CD14-positive monocyte (primary cell): ENCODE results near the gene CBLB. TPM values are rescaled to one million over a fixed set of nuclear protein-coding genes. Genes with fewer than 3 reads are reported as not detected.

Experiments used
- DNase-seq, 3 donors: peaks; one replicate each; pipeline ENCODE4 v3.0.0-alpha.2; 2011 to 2022
- H2AFZ ChIP-seq: 2 replicates; pipeline ENCODE4 v1.6.0; 2012; ENCODE audit warnings: mild to moderate bottlenecking, low read depth, low read length, inconsistent platforms; ENCODE audit not compliant: insufficient read depth, poor library complexity, severe bottlenecking
- H3K27ac ChIP-seq, 2 donors: 1 replicate in 1 of 2; 2 replicates in 1 of 2; pipeline ENCODE4 v1.5.1; 2012 to 2013; ENCODE audit warnings: low read length in 2 of 2, control low read depth in 1 of 2, inconsistent platforms in 1 of 2, low read depth in 1 of 2, mild to moderate bottlenecking in 1 of 2
- H3K27me3 ChIP-seq, 2 donors: one replicate each; pipeline versions ENCODE4 v1.6.0 to v1.6.1; 2011 to 2013; ENCODE audit warnings: low read length in 2 of 2; ENCODE audit not compliant: control insufficient read depth in 2 of 2, insufficient read depth in 2 of 2
- H3K36me3 ChIP-seq, 2 donors: replicated peaks in 1 of 2; 1 replicate in 1 of 2; 2 replicates in 1 of 2; pipeline versions ENCODE4 v1.5.1 to v1.6.1; 2012 to 2013; ENCODE audit warnings: low read length in 2 of 2, control low read depth in 1 of 2, inconsistent platforms in 1 of 2, mild to moderate bottlenecking in 1 of 2; ENCODE audit not compliant: insufficient read depth in 2 of 2, control insufficient read depth in 1 of 2
- H3K4me1 ChIP-seq, 2 donors: 1 replicate in 1 of 2; 2 replicates in 1 of 2; pipeline versions ENCODE4 v1.5.1 to v1.6.1; 2012 to 2013; ENCODE audit warnings: low read length in 2 of 2, control low read depth in 1 of 2, inconsistent platforms in 1 of 2, mild to moderate bottlenecking in 1 of 2, moderate library complexity in 1 of 2; ENCODE audit not compliant: insufficient read depth in 2 of 2, control insufficient read depth in 1 of 2
- H3K4me2 ChIP-seq: replicated peaks from 2 replicates; pipeline ENCODE3; 2012; ENCODE audit warnings: low read length, moderate library complexity, mild to moderate bottlenecking; ENCODE audit not compliant: poor library complexity, severe bottlenecking; ENCODE audit errors: extremely low read depth
- H3K4me3 ChIP-seq, 3 experiments: fragments of 200-600 bp in 1 of 3; sonication (generic) in 1 of 3; replicated peaks in 1 of 3; 1 replicate in 2 of 3; 2 replicates in 1 of 3; pipeline ENCODE4 v1.5.1; 2011 to 2013; ENCODE audit warnings: low read length in 3 of 3, mild to moderate bottlenecking in 3 of 3, control low read depth in 2 of 3, low read depth in 2 of 3, inconsistent platforms in 1 of 3, moderate library complexity in 1 of 3
- H3K79me2 ChIP-seq: 2 replicates; pipeline ENCODE4 v1.6.0; 2012; ENCODE audit warnings: mild to moderate bottlenecking, control low read depth, inconsistent platforms, low read length, moderate library complexity; ENCODE audit not compliant: insufficient read depth
- H3K9ac ChIP-seq: 2 replicates; pipeline ENCODE4 v1.6.0; 2017; ENCODE audit warnings: low read length, mild to moderate bottlenecking; ENCODE audit not compliant: insufficient read depth, poor library complexity, severe bottlenecking
- H3K9me3 ChIP-seq, 2 donors: replicated peaks in 1 of 2; 1 replicate in 1 of 2; 2 replicates in 1 of 2; pipeline versions ENCODE4 v1.5.1 to v1.6.1; 2012 to 2013; ENCODE audit warnings: low read length in 2 of 2, control low read depth in 1 of 2; ENCODE audit not compliant: control insufficient read depth in 1 of 2, insufficient read depth in 1 of 2
- H4K20me1 ChIP-seq: 2 replicates; pipeline ENCODE4 v1.6.0; 2012; ENCODE audit warnings: mild to moderate bottlenecking, low read length, control low read depth, moderate library complexity; ENCODE audit not compliant: insufficient read depth
- H3K27ac Mint-ChIP-seq, 7 donors: one replicate each; pipeline ENCODE4 v1.8.0; 2020; ENCODE audit warnings: mild to moderate bottlenecking in 7 of 7, mixed read lengths in 7 of 7, moderate library complexity in 6 of 7, inconsistent platforms in 2 of 7
- H3K27me3 Mint-ChIP-seq, 3 donors: one replicate each; pipeline ENCODE4 v1.8.0; 2021 to 2022; ENCODE audit warnings: low read depth in 3 of 3, mild to moderate bottlenecking in 3 of 3, mixed read lengths in 3 of 3, moderate library complexity in 3 of 3, inconsistent platforms in 1 of 3
- H3K36me3 Mint-ChIP-seq, 2 donors: one replicate each; pipeline ENCODE4 v1.8.0; 2020; ENCODE audit warnings: mixed read lengths in 2 of 2, inconsistent platforms in 1 of 2, mild to moderate bottlenecking in 1 of 2
- H3K4me1 Mint-ChIP-seq: one replicate; pipeline ENCODE4 v1.8.0; 2020; ENCODE audit warnings: mild to moderate bottlenecking, mixed read lengths
- H3K4me3 Mint-ChIP-seq, 2 donors: one replicate each; pipeline ENCODE4 v1.8.0; 2020; ENCODE audit warnings: mild to moderate bottlenecking in 2 of 2, mixed read lengths in 2 of 2, moderate library complexity in 1 of 2
- H3K9me3 Mint-ChIP-seq, 7 donors: one replicate each; pipeline ENCODE4 v1.8.0; 2020 to 2022; ENCODE audit warnings: mixed read lengths in 7 of 7, mild to moderate bottlenecking in 6 of 7, moderate library complexity in 6 of 7, inconsistent platforms in 2 of 7
- WGBS: methylation state at CpG from one replicate; pipeline ENCODE4 v1.1.5; 2013; ENCODE audit warnings: missing lambda C conversion rate; ENCODE audit not compliant: insufficient coverage; 5-methylcytosine and 5-hydroxymethylcytosine counted together
- intact Hi-C, 2 donors: fragments of 100-400 bp; cut with micrococcal nuclease; formaldehyde crosslinking; loops; one replicate each; pipeline versions ENCODE4 v1.15.0 to v1.15.1; 2023
- polyA plus RNA-seq, 3 donors: library from polyadenylated mRNA; depleted of rRNA in 1 of 3; unstranded in 2 of 3; stranded (reverse) in 1 of 3; fragments of 300-500 nt in 2 of 3; fragments of >200 nt in 1 of 3; fragmentation: Illumina TruSeq in 2 of 3; gene quantifications; 1 replicate in 2 of 3; 2 replicates in 1 of 3; pipeline ENCODE4 v1.2.3, GENCODE V29; 2012 to 2021
- TF ChIP-seq, protein P1 (sequence below): fragments of 200-600 bp; IDR thresholded peaks from one replicate; pipeline ENCODE4 v1.8.0; 2022; ENCODE audit warnings: antibody characterized with exemption, mild to moderate bottlenecking

CBLB gene
- polyA plus RNA-seq, 3 donors, result 1.6 to 8.1 (median 3.6) TPM

DNA sequence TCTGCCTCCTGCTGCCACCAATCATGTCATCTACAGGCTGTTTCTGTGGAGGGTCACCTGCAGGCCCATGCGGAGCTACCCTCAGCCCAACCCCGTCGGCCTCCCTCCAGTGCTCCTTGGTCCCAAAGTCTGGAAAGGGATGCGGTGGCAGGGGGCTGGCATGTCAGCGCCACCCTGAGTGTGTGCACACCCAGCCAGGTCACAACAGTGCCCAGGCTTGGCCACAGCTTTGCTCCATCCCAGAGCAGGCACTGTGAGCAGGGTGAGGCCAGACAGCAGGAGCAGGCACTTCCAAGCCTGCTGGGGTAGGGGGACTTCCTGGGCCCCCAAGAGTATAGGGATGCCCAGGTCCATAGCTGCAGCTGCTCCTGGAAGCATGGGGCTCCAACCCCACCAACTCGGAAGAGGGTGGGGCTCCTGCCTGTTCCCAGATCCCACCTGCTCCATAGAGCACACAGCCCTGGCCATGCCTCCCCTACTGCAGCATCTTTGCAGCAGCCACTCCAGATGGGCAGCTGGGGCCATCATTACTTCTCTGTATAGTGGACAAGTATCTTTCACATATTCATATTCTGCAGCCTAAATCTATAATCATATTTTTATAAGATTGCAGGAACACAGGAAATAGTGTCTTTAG, 109.3 kb downstream of the CBLB start:
- Histone ChIP-seq H4K20me1 (no peaks in the 10 kb centered on the region), H3K27ac (no peak overlapping the region), H3K9me3 (peaks cover 20 to 29% of the 10 kb centered on the region in 2 donors), H2AFZ (no peak overlapping the region), H3K4me1 (peaks cover 3 to 5% of the 10 kb centered on the region in 2 donors), H3K4me3 (no peak overlapping the region), H3K4me2 (no peak overlapping the region), H3K9ac (no peak overlapping the region), H3K27me3 (no peaks in the 10 kb centered on the region), H3K36me3 (peaks cover 0 to 21% of the 10 kb centered on the region in 2 donors), H3K79me2 (no peaks in the 10 kb centered on the region)
- peaks cover 21 to 33% (median 26%) of the 10 kb centered on the region in 7 donors for H3K9me3 Mint-ChIP-seq
- peaks cover 24 to 38% of the 10 kb centered on the region in 2 donors for H3K36me3 Mint-ChIP-seq
- no peaks in the 10 kb centered on the region for H3K27me3 Mint-ChIP-seq
- peak overlapping the region in 2 of 7 donors; percentile 11 to 73 for H3K27ac Mint-ChIP-seq
- TF ChIP-seq, protein P1, sequence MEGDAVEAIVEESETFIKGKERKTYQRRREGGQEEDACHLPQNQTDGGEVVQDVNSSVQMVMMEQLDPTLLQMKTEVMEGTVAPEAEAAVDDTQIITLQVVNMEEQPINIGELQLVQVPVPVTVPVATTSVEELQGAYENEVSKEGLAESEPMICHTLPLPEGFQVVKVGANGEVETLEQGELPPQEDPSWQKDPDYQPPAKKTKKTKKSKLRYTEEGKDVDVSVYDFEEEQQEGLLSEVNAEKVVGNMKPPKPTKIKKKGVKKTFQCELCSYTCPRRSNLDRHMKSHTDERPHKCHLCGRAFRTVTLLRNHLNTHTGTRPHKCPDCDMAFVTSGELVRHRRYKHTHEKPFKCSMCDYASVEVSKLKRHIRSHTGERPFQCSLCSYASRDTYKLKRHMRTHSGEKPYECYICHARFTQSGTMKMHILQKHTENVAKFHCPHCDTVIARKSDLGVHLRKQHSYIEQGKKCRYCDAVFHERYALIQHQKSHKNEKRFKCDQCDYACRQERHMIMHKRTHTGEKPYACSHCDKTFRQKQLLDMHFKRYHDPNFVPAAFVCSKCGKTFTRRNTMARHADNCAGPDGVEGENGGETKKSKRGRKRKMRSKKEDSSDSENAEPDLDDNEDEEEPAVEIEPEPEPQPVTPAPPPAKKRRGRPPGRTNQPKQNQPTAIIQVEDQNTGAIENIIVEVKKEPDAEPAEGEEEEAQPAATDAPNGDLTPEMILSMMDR, result no peak
- intact Hi-C loops, result no loop called here
- no peak overlapping the region for H3K4me3 Mint-ChIP-seq
- no peak for DNase-seq
- WGBS, result 98% methylated on average over 6 of the region's 6 CpGs
- H3K4me1 Mint-ChIP-seq, result peaks cover 7% of the 10 kb centered on the region

DNA sequence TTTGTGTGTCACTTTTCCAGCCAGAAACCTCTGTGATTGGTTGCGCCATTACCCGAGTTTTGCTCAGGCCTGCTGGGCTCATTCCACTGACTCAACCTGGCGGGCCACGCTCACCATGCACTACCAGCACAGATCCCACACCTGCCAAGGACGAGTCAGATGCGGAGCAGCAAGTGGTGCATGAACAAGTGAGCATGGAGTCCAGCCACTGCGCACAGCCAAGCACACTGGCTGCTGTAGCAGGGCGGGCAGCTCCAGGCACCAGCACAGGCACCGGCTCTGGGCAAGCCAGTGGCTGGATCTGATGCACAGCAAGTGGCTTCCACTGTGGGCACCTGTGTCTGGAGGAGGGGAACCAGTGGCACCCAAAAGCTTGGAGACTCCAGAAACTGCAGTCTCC, 110.4 kb downstream of the CBLB start:
- no peak overlapping the region for H3K4me3 ChIP-seq
- no peak overlapping the region for H3K9ac ChIP-seq
- Mint-ChIP-seq H3K4me3 (no peak overlapping the region), H3K36me3 (peaks cover 24 to 37% of the 10 kb centered on the region in 2 donors), H3K27ac (no peak overlapping the region), H3K27me3 (no peaks in the 10 kb centered on the region), H3K9me3 (peaks cover 21 to 32% (median 26%) of the 10 kb centered on the region in 7 donors), H3K4me1 (peaks cover 2% of the 10 kb centered on the region)
- H3K9me3 ChIP-seq, result peaks cover 20 to 29% of the 10 kb centered on the region in 2 donors
- H2AFZ ChIP-seq, result no peak overlapping the region
- no peaks in the 10 kb centered on the region for H3K27me3 ChIP-seq
- intact Hi-C loops, result no loop called here
- no peaks in the 10 kb centered on the region for H3K79me2 ChIP-seq
- H3K4me1 ChIP-seq, result no peaks in the 10 kb centered on the region
- 94% methylated on average over 8 of the region's 9 CpGs for WGBS
- H3K4me2 ChIP-seq, result no peak overlapping the region
- no peaks in the 10 kb centered on the region for H4K20me1 ChIP-seq
- peaks cover 0 to 21% of the 10 kb centered on the region in 2 donors for H3K36me3 ChIP-seq
- TF ChIP-seq, protein P1, result no peak
- H3K27ac ChIP-seq, result no peak overlapping the region
- DNase-seq, result no peak
